ENCODE measurements around the gene PSMD14.
"Not testable (repeated sequence)": the region's sequence is repeated elsewhere in the genome, so short reads cannot be mapped to it uniquely, and the experiment has no call there.

The PSMD14 gene

DNA sequence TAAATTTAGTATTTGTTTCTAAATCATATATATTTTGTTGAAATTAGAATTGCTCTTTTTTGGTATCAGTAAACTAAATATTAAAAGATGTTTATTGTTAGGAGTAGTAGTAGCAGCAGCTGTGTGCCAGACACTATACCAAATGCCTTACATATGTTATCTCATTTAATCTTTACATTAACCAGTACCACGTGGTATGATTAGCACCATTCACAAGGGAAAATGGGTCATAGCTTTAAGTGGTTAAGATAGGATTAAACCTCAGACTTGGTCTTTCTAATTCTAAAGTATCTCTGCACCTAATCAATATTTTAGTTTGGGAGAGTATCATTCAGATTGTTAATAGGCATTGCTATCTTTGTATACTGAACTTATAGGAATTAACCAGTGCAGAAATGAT, 29.0 kb downstream of the PSMD14 start:
- DNase-seq (ENCODE audit: low spot score) = no peak

GRCh38 chr2:161339532-161339931, 31.3 kb downstream of the PSMD14 start:
- not testable (repeated sequence) for DNase-seq (ENCODE audit: low spot score)

DNA sequence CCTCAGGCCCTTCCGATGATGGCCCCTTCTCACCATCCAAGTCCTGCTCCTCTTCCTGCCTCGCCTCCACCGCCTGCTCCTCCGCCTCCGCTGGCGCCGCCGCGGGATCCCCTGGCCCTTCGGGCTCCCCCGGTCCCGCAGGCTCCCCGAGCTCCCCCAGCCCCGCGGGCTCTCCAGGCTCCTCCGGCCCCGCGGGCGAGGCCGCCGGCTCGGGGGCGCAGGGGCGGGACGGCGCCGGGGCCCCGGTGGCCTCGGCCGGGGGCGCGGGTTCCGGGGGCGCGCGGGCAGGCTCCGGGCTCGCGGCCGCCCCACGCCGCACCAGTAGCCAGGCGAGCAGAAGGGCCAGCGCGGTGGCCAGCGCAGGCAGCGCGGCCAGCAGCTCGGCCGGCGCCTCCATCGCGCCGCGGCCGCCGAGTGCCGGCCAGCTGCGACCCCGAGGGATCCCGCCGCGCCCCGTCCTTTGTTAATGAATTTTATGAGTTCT, 32.7 kb downstream of the PSMD14 start:
- not testable (repeated sequence) for DNase-seq (ENCODE audit: low spot score)

DNA sequence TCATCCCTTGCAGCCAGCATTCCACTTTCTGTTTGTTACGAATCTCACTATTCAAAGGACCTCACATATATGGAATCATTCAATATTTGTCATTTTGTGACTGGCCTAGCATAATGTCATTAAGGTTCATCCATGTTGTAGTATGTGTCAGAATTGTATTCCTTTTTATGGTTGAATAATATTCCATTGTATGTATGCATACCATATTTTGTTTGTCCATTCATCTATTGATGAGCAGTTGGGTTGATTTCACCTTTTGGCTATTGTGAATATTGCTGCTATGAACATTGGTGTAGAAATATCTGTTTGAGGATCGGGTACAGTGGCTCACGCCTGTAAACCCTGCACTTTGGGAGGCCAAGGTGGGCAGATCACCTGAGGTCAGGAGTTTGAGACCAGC, 35.0 kb downstream of the PSMD14 start:
- no peak for DNase-seq (ENCODE audit: low spot score)

GRCh38 chr2:161344692-161345091, 36.5 kb downstream of the PSMD14 start:
- DNase-seq (ENCODE audit: low spot score) = no peak

DNA sequence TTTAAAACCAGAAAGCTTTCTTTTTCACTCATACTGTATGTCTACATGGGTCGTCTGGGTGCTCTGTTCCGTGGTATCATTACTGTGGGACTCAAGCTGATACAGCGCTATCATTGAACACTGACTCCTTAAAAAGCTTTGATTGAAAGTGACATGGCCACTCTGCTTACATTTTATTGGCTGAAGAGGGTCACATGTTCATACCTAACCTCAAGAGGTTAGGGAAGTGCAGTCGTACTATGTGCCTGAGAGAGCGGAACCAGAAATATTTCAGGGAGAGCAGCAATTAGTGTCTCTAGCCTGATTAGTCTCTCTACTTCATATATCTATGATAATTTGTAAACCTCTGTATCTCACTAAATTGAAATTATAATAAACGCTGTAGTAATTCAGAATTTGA, 43.5 kb downstream of the PSMD14 start:
- no peak for DNase-seq (ENCODE audit: low spot score)

DNA sequence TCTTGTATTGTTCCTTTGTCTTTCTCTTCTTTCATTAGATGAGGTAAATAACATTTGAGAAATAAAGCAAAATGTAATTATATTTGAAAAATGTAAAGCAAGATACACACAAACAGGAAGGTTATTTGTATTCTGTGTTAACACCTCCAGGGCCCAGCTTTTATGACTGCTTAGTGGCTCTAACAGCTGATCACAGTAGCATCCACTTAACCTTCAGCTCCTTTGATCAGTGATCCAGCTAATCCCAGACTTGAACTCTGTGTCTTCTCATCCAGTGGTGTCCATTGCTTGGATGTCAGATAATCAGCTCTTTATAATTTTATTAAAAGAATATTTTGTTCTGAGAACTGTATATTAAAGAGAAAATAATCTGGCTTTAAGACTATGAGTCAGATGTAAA, 44.5 kb downstream of the PSMD14 start:
- no peak for DNase-seq (ENCODE audit: low spot score)

DNA sequence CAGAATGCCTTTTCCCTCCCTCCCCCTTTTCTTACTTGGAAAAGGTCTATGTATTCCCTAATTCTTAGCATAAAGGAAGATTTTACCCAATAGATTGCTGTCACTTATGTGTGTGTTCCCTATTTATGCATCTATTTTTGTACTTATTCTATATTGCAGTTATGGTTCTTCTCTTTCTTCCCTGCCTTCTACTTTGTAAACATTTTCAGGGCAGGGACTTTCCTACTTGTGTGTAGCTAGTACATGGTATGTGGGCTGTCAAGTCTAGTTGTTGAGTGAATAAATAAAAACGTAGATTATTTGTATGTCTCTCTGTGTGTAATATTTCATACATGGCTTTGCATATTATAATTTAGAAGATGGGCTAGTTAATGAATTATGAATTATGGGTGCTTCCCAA, 45.3 kb downstream of the PSMD14 start:
- no peak for DNase-seq (ENCODE audit: low spot score)

- DNase-seq (ENCODE audit: low spot score) = no peak
Observed at GRCh38 chr2:161354106-161354505, 45.9 kb downstream of the PSMD14 start.

DNA sequence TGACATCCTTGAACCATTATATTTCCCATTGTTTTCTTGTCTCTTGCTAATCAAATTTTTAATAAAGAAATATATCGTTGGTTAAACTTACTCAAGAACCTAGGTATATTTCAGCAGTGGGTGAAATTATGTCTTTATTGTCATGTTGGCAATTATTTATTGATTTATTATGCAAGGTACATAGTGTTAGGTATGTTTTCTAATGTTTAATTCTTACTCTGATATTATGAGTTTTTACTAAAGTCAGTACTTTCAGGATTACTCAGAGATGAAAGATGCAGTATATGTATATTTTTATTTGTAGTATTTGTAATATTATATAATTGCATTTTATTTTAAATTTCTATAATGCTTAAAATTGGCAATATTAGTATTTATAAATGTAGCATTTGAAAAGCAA, 46.9 kb downstream of the PSMD14 start:
- DNase-seq (ENCODE audit: low spot score) = no peak

DNA sequence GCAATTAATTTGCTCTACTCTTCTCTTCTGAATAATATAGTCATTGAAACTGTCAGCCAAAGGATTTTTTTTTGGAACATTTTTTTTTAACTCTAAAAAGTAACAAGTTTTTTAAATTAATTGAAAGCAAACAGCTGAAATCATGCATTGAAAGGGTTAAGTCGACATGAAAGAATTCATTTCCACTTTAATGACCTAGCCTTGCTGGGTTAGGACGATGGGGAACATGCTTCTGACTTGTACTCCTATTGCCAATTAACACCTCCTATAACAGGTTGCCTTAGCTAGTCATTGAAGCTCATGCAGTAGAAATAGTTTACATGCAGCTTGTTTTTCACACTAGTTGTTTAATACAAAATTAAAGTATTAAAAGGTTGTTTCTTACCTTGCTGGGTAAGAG, 47.8 kb downstream of the PSMD14 start:
- DNase-seq (ENCODE audit: low spot score) = no peak

DNA sequence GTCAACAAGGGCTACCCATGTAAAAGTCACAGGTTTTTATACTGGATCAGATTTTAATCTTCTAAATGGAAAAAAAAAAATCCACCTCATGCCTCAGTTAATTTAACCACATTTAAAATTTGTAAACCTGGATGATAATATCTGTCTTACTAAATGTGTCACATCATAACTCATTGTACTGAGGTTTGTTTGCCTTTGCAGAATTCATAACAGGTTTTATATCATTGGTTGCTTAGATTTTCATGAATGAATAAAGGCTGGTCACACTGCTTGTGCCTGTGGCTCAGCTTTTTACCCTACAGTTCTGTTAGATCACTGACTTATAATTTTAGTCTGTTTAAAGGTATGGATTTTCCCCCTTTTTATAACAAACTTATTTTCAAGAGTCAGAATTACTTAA, 48.9 kb downstream of the PSMD14 start:
- DNase-seq (ENCODE audit: low spot score) = no peak

GRCh38 chr2:161358838-161359237, 50.6 kb downstream of the PSMD14 start:
- no peak for DNase-seq (ENCODE audit: low spot score)

GRCh38 chr2:161360095-161360654, 52.0 kb downstream of the PSMD14 start:
- DNase-seq (ENCODE audit: low spot score) = not testable (repeated sequence)

DNA sequence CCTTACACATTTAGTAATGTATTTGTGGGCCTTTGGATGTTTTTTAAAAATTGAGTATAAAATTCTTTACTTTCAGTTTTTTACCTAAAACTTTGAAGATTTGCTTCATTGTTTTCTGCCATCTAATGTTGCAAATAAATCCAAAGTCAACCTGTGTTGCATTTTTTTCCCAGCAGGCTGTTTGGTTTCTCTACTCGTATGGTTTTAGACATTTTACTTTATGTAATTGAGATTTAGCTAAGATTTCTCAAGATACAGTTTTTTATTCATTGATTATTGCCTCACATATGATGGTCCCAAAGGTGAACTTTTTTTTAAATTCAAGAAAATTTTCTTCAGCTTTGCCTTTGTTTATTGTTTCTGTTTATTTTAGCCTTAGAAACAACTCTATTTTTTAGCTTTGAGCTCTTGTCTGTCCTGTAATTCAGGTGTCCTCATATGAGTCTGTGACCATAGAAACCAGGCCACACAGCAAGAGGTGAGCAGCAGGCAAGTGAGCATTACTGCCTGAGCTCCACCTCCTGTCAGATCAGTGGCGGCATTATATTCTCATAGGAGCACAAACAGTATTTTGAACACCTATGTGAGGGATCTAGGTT, 54.4 kb downstream of the PSMD14 start:
- DNase-seq (ENCODE audit: low spot score) = no peak

GRCh38 chr2:161367675-161368074, 59.5 kb downstream of the PSMD14 start:
- no peak for DNase-seq (ENCODE audit: low spot score)

DNA sequence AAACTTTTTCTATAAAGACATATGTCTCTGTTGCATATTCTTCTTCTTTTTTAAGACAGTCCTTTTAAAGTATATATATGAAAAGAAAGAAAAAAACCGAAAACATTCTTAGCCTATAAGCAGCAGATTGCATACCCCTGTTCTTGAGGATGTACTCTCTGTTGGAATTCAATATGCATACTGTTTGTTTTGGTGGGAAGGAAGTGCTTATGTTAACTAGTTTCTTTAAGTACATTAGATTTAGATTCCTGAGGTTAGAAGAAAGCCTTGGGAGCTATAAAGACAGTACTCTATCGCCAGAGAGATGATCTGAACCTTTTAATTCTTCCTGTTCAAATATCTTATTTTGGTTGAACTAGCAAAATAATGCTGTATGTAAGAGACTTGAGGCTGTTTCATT, 61.1 kb downstream of the PSMD14 start:
- DNase-seq (ENCODE audit: low spot score) = no peak

- DNase-seq (ENCODE audit: low spot score) = no peak
Observed at GRCh38 chr2:161370981-161371380, 62.8 kb downstream of the PSMD14 start.

GRCh38 chr2:161371869-161372268, 63.6 kb downstream of the PSMD14 start:
- no peak for DNase-seq (ENCODE audit: low spot score)

DNA sequence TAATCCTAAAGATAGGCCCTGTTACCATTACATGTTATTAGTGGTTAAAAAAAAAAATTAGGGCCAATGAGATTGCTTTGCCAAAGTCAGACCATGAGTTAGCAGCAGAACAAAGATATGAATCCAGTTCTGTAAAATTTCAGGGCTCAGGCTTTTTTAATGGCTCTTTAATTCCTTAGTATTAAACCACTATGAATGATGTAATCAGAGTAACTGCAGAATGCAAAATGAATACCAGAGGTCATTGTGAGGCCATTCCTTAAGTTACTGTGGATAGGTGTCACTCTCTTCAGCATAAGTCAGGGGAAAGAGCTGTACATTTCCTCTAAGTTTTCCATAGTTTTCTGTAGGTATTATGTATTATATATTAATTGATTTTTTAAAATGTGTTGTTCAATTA, 65.7 kb downstream of the PSMD14 start:
- DNase-seq (ENCODE audit: low spot score) = no peak

GRCh38 chr2:161374446-161374845, 66.2 kb downstream of the PSMD14 start:
- no peak for DNase-seq (ENCODE audit: low spot score)

DNA sequence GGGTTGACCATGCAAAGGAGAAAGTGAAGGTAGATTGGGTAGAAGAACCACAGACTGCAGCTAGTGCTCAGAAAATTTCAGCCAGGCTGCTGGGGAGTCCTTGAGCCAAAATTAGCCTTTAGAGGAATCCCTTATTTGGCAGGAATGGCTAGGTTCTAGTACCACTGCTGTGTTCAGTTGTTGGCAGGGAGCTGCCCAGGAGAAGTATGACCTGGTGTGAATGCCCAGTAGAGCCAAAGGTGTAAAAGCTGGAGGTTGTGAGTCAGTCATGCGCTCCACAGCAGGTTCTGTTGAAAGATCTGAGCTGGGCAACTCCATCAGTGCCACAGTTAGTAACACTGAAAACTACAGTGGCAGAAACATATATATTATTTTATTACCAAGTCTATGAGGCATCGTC, 71.5 kb downstream of the PSMD14 start:
- no peak for DNase-seq (ENCODE audit: low spot score)

DNA sequence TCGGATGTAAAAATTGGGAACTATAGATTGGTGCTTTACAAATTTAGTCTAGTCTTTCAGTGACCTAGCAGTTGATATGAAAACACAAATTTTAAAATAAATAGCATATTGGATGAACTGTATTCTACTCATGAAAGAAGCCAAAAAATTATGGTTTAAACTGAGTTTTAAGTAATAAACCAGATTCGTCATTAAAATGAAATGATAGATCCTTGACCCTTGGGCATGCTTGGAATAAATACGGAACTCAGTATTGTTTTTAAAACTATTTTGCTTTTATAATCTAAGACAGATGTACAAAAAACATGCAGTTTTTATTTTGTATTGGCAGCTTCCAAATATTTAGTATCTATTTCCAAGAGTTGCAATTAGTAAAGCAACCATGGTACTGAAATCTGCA, 73.3 kb downstream of the PSMD14 start:
- DNase-seq (ENCODE audit: low spot score) = no peak

GRCh38 chr2:161382747-161383146, 74.5 kb downstream of the PSMD14 start:
- DNase-seq (ENCODE audit: low spot score) = no peak

All from HuH-7 (cell line).